H1 (cell line): ENCODE measurements around the gene DLGAP5. TPM values are rescaled to one million over a fixed set of nuclear protein-coding genes. Genes with fewer than 3 reads are reported as not detected.

ENCODE experiments used
- CTCF ChIA-PET: fragments of 300-600 bp; sonication (Branson Sonifier 250); formaldehyde crosslinking; loops from one replicate; lab custom pipeline; 2021; ENCODE audit not compliant: partially characterized antibody; lab: Charles Lee
- POLR2A ChIA-PET: fragments of 300-600 bp; sonication (Branson Sonifier 250); formaldehyde crosslinking; loops from one replicate; lab custom pipeline; 2021; ENCODE audit warnings: inconsistent platforms; ENCODE audit not compliant: partially characterized antibody; lab: Charles Lee
- DNase-seq, 2 experiments: peaks; one replicate each; pipeline versions ENCODE4 v3.0.0 to v3.0.0-alpha.2; 2010 to 2022; ENCODE audit warnings: low spot score in 2 of 2, low read depth in 1 of 2, mixed read lengths in 1 of 2
- FAIRE-seq: peaks from 2 replicates; lab custom pipeline; 2011; peaks lifted over from hg19 to GRCh38; lab: Jason Lieb, UNC
- H2AFZ ChIP-seq: 2 replicates; pipeline ENCODE4 v1.8.1; 2012; ENCODE audit warnings: low read length, inconsistent platforms
- H2AK5ac ChIP-seq: 2 replicates; pipeline ENCODE4 v1.6.1; 2013; ENCODE audit warnings: low read depth, low read length
- H2BK120ac ChIP-seq: replicated peaks from 2 replicates; pipeline ENCODE3; 2013; ENCODE audit warnings: low read depth, low read length, inconsistent platforms
- H2BK12ac ChIP-seq: 2 replicates; pipeline ENCODE4 v1.6.1; 2013; ENCODE audit warnings: low read depth, low read length
- H2BK15ac ChIP-seq: 2 replicates; pipeline ENCODE4 v1.6.1; 2013; ENCODE audit warnings: low read length
- H2BK20ac ChIP-seq: 2 replicates; pipeline ENCODE4 v1.6.1; 2013; ENCODE audit warnings: low read length
- H2BK5ac ChIP-seq: 2 replicates; pipeline ENCODE4 v1.6.1; 2013; ENCODE audit warnings: low read depth, low read length
- H3K14ac ChIP-seq: 2 replicates; pipeline ENCODE4 v1.6.1; 2013; ENCODE audit warnings: inconsistent platforms; ENCODE audit not compliant: insufficient read length
- H3K18ac ChIP-seq: 2 replicates; pipeline ENCODE4 v1.6.1; 2013; ENCODE audit warnings: low read length; ENCODE audit errors: extremely low read depth
- H3K23ac ChIP-seq: 2 replicates; pipeline ENCODE4 v1.6.1; 2013; ENCODE audit warnings: inconsistent platforms; ENCODE audit not compliant: insufficient read length
- H3K23me2 ChIP-seq: 2 replicates; pipeline ENCODE4 v1.6.1; 2013; ENCODE audit warnings: low read depth, low read length
- H3K27ac ChIP-seq: 2 replicates; pipeline ENCODE4 v1.6.1; 2011; ENCODE audit warnings: low read depth, low read length, inconsistent platforms
- H3K27me3 ChIP-seq, 4 experiments: replicated peaks in 1 of 4; 1 replicate in 1 of 4; 2 replicates in 3 of 4; pipeline versions ENCODE4 v1.6.1 to v1.8.1; 2011 to 2013; ENCODE audit warnings: low read length in 3 of 4, mild to moderate bottlenecking in 3 of 4, inconsistent platforms in 2 of 4, mixed read lengths in 2 of 4, moderate library complexity in 1 of 4; ENCODE audit not compliant: control insufficient read depth in 3 of 4, insufficient read depth in 3 of 4; ENCODE audit errors: extremely low read depth in 1 of 4
- H3K36me3 ChIP-seq, 4 experiments: 2 replicates each; pipeline versions ENCODE4 v1.6.1 to v1.8.1; 2011 to 2013; ENCODE audit warnings: mild to moderate bottlenecking in 4 of 4, low read length in 3 of 4, moderate library complexity in 2 of 4, control low read depth in 1 of 4, inconsistent platforms in 1 of 4; ENCODE audit not compliant: insufficient read depth in 4 of 4, control insufficient read depth in 2 of 4
- H3K4ac ChIP-seq: replicated peaks from 2 replicates; pipeline ENCODE3; 2013; ENCODE audit warnings: low read length, low read depth, mixed read lengths, inconsistent platforms; ENCODE audit not compliant: insufficient read length
- H3K4me1 ChIP-seq, 4 experiments: replicated peaks in 1 of 4; 1 replicate in 1 of 4; 2 replicates in 3 of 4; pipeline versions ENCODE4 v1.6.1 to v1.8.1; 2011 to 2013; ENCODE audit warnings: low read length in 3 of 4, inconsistent platforms in 2 of 4, mixed read lengths in 1 of 4; ENCODE audit not compliant: insufficient read depth in 4 of 4, control insufficient read depth in 3 of 4
- H3K4me2 ChIP-seq, 2 experiments: 2 replicates each; pipeline versions ENCODE4 v1.6.1 to v1.8.1; 2011 to 2013; ENCODE audit warnings: low read depth in 2 of 2, low read length in 2 of 2, control low read depth in 1 of 2, inconsistent platforms in 1 of 2, mild to moderate bottlenecking in 1 of 2; ENCODE audit not compliant: insufficient read depth in 1 of 2
- H3K4me3 ChIP-seq, 4 experiments: fragments of 200-600, 300-600 bp in 1 of 4; sonication (generic), shearing (Covaris generic), sonication (Bioruptor Twin) in 1 of 4; 2 replicates each; pipeline versions ENCODE4 v1.5.1 to v1.8.1; 2011 to 2016; ENCODE audit warnings: low read length in 4 of 4, low read depth in 3 of 4, control low read depth in 2 of 4, inconsistent platforms in 2 of 4, mild to moderate bottlenecking in 2 of 4, mixed read lengths in 1 of 4, moderate library complexity in 1 of 4; ENCODE audit not compliant: insufficient read depth in 2 of 4; ENCODE audit errors: extremely low read depth in 1 of 4
- H3K56ac ChIP-seq: replicated peaks from 2 replicates; pipeline ENCODE3; 2013; ENCODE audit warnings: low read depth, mild to moderate bottlenecking, mixed read lengths, low read length, inconsistent platforms; ENCODE audit not compliant: insufficient read length
- H3K79me1 ChIP-seq: 2 replicates; pipeline ENCODE4 v1.6.1; 2013; ENCODE audit warnings: low read depth, low read length, control low read depth
- H3K79me2 ChIP-seq, 2 experiments: 2 replicates each; pipeline versions ENCODE4 v1.6.1 to v1.8.1; 2012 to 2013; ENCODE audit warnings: low read length in 2 of 2, mild to moderate bottlenecking in 2 of 2, inconsistent platforms in 1 of 2; ENCODE audit not compliant: insufficient read depth in 2 of 2, control insufficient read depth in 1 of 2
- H3K9ac ChIP-seq, 4 experiments: replicated peaks in 1 of 4; 1 replicate in 1 of 4; 2 replicates in 3 of 4; pipeline versions ENCODE4 v1.6.1 to v1.8.1; 2011 to 2013; ENCODE audit warnings: low read depth in 3 of 4, low read length in 3 of 4, control low read depth in 2 of 4, mild to moderate bottlenecking in 2 of 4, moderate library complexity in 2 of 4, inconsistent platforms in 1 of 4; ENCODE audit errors: extremely low read depth in 1 of 4
- H3K9me3 ChIP-seq, 2 experiments: 2 replicates each; pipeline versions ENCODE4 v1.6.1 to v1.8.1; 2012 to 2013; ENCODE audit warnings: mild to moderate bottlenecking in 2 of 2, moderate library complexity in 2 of 2, control low read depth in 1 of 2, inconsistent platforms in 1 of 2, low read depth in 1 of 2, low read length in 1 of 2, mixed read lengths in 1 of 2; ENCODE audit not compliant: insufficient read depth in 2 of 2
- H4K20me1 ChIP-seq, 2 experiments: replicated peaks in 1 of 2; 2 replicates each; pipeline versions ENCODE3 to v1.8.1; 2011 to 2013; ENCODE audit warnings: inconsistent platforms in 2 of 2, low read length in 2 of 2, mild to moderate bottlenecking in 1 of 2; ENCODE audit not compliant: insufficient read depth in 2 of 2, control insufficient read depth in 1 of 2
- H4K5ac ChIP-seq: 2 replicates; pipeline ENCODE4 v1.6.1; 2013; ENCODE audit warnings: low read length, low read depth, mixed read lengths, inconsistent platforms; ENCODE audit not compliant: insufficient read length
- H4K8ac ChIP-seq: 2 replicates; pipeline ENCODE4 v1.8.0; 2013; ENCODE audit warnings: mild to moderate bottlenecking, moderate library complexity, low read length, inconsistent platforms; ENCODE audit not compliant: insufficient read depth; ENCODE audit errors: extremely low read depth
- H4K91ac ChIP-seq: replicated peaks from 2 replicates; pipeline ENCODE3; 2013; ENCODE audit warnings: low read length, mixed read lengths, inconsistent platforms; ENCODE audit not compliant: insufficient read length
- CTBP2 ChIP-seq: IDR thresholded peaks from 2 replicates; pipeline ENCODE4 v1.7.0; 2011; ENCODE audit warnings: borderline replicate concordance, mild to moderate bottlenecking, moderate library complexity, mixed read lengths, low read length; ENCODE audit not compliant: insufficient read depth, insufficient read length
- FOSL1 ChIP-seq: IDR thresholded peaks from 2 replicates; pipeline ENCODE4 v1.6.1; 2011; ENCODE audit warnings: mild to moderate bottlenecking, low read depth, low read length, moderate library complexity; ENCODE audit not compliant: insufficient read depth
- GABPA ChIP-seq: IDR thresholded peaks from 2 replicates; pipeline ENCODE4 v1.6.1; 2011; ENCODE audit warnings: mild to moderate bottlenecking, low read length, moderate library complexity, borderline replicate concordance; ENCODE audit not compliant: insufficient read depth
- GTF2F1 ChIP-seq: IDR thresholded peaks from 2 replicates; pipeline ENCODE4 v1.6.1; 2012; ENCODE audit warnings: low read depth, low read length, improper control_type of control experiment, borderline replicate concordance
- HDAC2 ChIP-seq, 2 experiments: fragments of 300-600 bp in 1 of 2; sonication (generic) in 1 of 2; IDR thresholded peaks; 2 replicates each; pipeline ENCODE4 v1.6.1; 2011 to 2012; ENCODE audit warnings: low read depth in 2 of 2, low read length in 2 of 2, mild to moderate bottlenecking in 2 of 2, moderate library complexity in 2 of 2, borderline replicate concordance in 1 of 2, inconsistent platforms in 1 of 2
- KDM5A ChIP-seq: fragments of 200-600 bp; IDR thresholded peaks from 2 replicates; pipeline ENCODE4 v1.7.1; 2012; ENCODE audit warnings: mild to moderate bottlenecking, low read length, inconsistent platforms, mixed read lengths
- TAF7 ChIP-seq: optimal IDR thresholded peaks from 2 replicates; pipeline ENCODE3; 2011; ENCODE audit warnings: low read depth, mild to moderate bottlenecking, inconsistent platforms, low read length, moderate library complexity, borderline replicate concordance
- WGBS, 2 experiments: shearing (Covaris generic) in 1 of 2; methylation state at CpG; one replicate each; pipeline versions ENCODE4 v1.1.6 to v1.1.7; 2013 to 2015; ENCODE audit warnings: low lambda C conversion rate in 2 of 2, mixed read lengths in 2 of 2, inconsistent platforms in 1 of 2, low coverage in 1 of 2, missing lambda C conversion rate in 1 of 2; ENCODE audit not compliant: insufficient replicate concordance in 2 of 2, insufficient coverage in 1 of 2, insufficient read length in 1 of 2; ENCODE audit errors: extremely low coverage in 1 of 2, missing lambda C conversion rate in 1 of 2; 5-methylcytosine and 5-hydroxymethylcytosine counted together
- polyA plus RNA-seq, 7 experiments: library from polyadenylated mRNA; depleted of rRNA in 3 of 7; stranded (reverse) in 5 of 7; unstranded in 2 of 7; fragments of >200 nt in 5 of 7; fragments of 200-250 nt in 2 of 7; gene quantifications; 1 replicate in 5 of 7; 2 replicates in 1 of 7; 4 replicates in 1 of 7; pipeline versions ENCODE4 v1.2.1 to v1.2.3, GENCODE V29; 2011 to 2013; ENCODE audit warnings: missing spikeins in 2 of 7, mixed read lengths in 2 of 7
- total RNA-seq: library from RNA; stranded (reverse); fragmentation: NEBNext Ultra II Directional; extraction: Animal tissue kit (Norgen Biotek cat#: 25700); gene quantifications from 2 replicates; pipeline ENCODE4 v1.2.1, GENCODE V29; 2021
- TF ChIP-seq, protein P1 (sequence below): IDR thresholded peaks from 2 replicates; pipeline ENCODE4 v1.6.1; 2012; ENCODE audit warnings: low read length, inconsistent platforms

Gene DLGAP5
- total and polyA plus RNA-seq, 2 of the 8 experiments (the other 6 are each of a cell fraction or from before 2014, with no cell fraction given), result 16.9 to 155 TPM

- H2BK15ac ChIP-seq, result 0 out of 2 replicates have a peak overlapping the region, but pooled peaks have one; percentile 92
- no peak overlapping the region for H4K8ac ChIP-seq
- no peaks in the 10 kb centered on the region for H4K20me1 ChIP-seq
- H3K23ac ChIP-seq, result no peak overlapping the region
- no peak overlapping the region for H3K4me3 ChIP-seq
- H3K9me3 ChIP-seq, result no peaks in the 10 kb centered on the region
- peak overlapping the region; percentile 94; the same call in 1 of the 2 replicates for H2BK12ac ChIP-seq
- FAIRE-seq (no peak), DNase-seq (no peak)
- WGBS, 2 experiments, result 67% methylated on average over 19 of the region's 19 CpGs; no CpG with 5 or more reads in 1 of the 2 experiments
- peaks cover 8 to 21% (median 16%) of the 10 kb centered on the region in 4 experiments; a peak in 6 of 7 replicates for H3K4me1 ChIP-seq
- peak overlapping the region; percentile 4 for H2AFZ ChIP-seq
- no peak overlapping the region for H2AK5ac ChIP-seq
- H3K4me2 ChIP-seq, result no peak overlapping the region
- H3K79me1 ChIP-seq, result no peaks in the 10 kb centered on the region
- peak overlapping the region; percentile 77; the same call in 1 of the 2 replicates for H2BK20ac ChIP-seq
- no peak overlapping the region for H4K91ac ChIP-seq
- no peak overlapping the region for H3K4ac ChIP-seq
- H3K9ac ChIP-seq, result no peak overlapping the region
- no peaks in the 10 kb centered on the region for H3K36me3 ChIP-seq
- CTCF ChIA-PET, result interaction anchor here (1.0 to 1.8 kb wide), 3 partner anchors 10 to 30 kb away, joined by 3 to 6 read pairs (median 4); no protein-coding TSS in a partner anchor
- no peaks in the 10 kb centered on the region for H3K23me2 ChIP-seq
- H3K56ac ChIP-seq, result peak overlapping the region; percentile 32
- no peak overlapping the region for H3K27ac ChIP-seq
- POLR2A ChIA-PET, result interaction anchor here (0.8 to 2.8 kb wide), 6 partner anchors 9 to 57 kb away, joined by 3 to 9 read pairs (median 4); partner anchors contain the start of genes LGALS3 and MAPK1IP1L
- H2BK5ac ChIP-seq, result 0 out of 2 replicates have a peak overlapping the region, but pooled peaks have one; percentile 8
- H2BK120ac ChIP-seq, result no peak overlapping the region
- H3K79me2 ChIP-seq, result no peaks in the 10 kb centered on the region
- peak overlapping the region; percentile 48; the same call in 1 of the 2 replicates for H3K18ac ChIP-seq
- no peaks in the 10 kb centered on the region for H3K27me3 ChIP-seq
- H4K5ac ChIP-seq, result no peak overlapping the region
- no peak overlapping the region for H3K14ac ChIP-seq
- TF ChIP-seq HDAC2 (IDR thresholded peaks at IDR 0.05; ENCODE audit: borderline replicate concordance in 1 of 2, low read depth in 2 of 2, low read length in 2 of 2), result no peak
- 0 out of 2 replicates have a peak, but pooled peaks have one; percentile 6 for TF ChIP-seq FOSL1
- no peak for TF ChIP-seq KDM5A
- TF ChIP-seq CTBP2, result no peak
- TF ChIP-seq GTF2F1, result no peak
- no peak for TF ChIP-seq TAF7
- TF ChIP-seq GABPA, result no peak
- TF ChIP-seq, protein P1, sequence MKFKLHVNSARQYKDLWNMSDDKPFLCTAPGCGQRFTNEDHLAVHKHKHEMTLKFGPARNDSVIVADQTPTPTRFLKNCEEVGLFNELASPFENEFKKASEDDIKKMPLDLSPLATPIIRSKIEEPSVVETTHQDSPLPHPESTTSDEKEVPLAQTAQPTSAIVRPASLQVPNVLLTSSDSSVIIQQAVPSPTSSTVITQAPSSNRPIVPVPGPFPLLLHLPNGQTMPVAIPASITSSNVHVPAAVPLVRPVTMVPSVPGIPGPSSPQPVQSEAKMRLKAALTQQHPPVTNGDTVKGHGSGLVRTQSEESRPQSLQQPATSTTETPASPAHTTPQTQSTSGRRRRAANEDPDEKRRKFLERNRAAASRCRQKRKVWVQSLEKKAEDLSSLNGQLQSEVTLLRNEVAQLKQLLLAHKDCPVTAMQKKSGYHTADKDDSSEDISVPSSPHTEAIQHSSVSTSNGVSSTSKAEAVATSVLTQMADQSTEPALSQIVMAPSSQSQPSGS, result no peak
Measured at GRCh38 chr14:55107766-55108554, 83.4 kb downstream of the DLGAP5 start.
